Stomach (tissue), 4 donors: ENCODE results near the gene NF1.
"Not testable (repeated sequence)": the region's sequence is repeated elsewhere in the genome, so short reads cannot be mapped to it uniquely, and the experiment has no call there.

Experiments used
- CTCF ChIP-seq, 7 experiments: fragments of 450-650 bp in 4 of 7; fragments of 200-600 bp in 3 of 7; sonication (generic) in 3 of 7; IDR thresholded peaks; one replicate each; pipeline ENCODE4 v1.5.1; 2016 to 2019; ENCODE audit warnings: antibody characterized with exemption in 7 of 7, control low read depth in 2 of 7, mild to moderate bottlenecking in 1 of 7
- POLR2A ChIP-seq, 4 donors: fragments of 450-650 bp; IDR thresholded peaks; one replicate each; pipeline ENCODE4 v1.6.1; 2016; ENCODE audit warnings: antibody characterized with exemption in 4 of 4, control low read depth in 2 of 4, mild to moderate bottlenecking in 1 of 4, moderate library complexity in 1 of 4
- POLR2AphosphoS5 ChIP-seq, 3 donors: sonication (generic); formaldehyde crosslinking; IDR thresholded peaks; one replicate each; pipeline ENCODE4 v1.6.1; 2016; ENCODE audit warnings: antibody characterized with exemption in 3 of 3

GRCh38 chr17:31345191-31345747 is 250.5 kb downstream of the NF1 start:
- not testable (repeated sequence) for TF ChIP-seq POLR2AphosphoS5, CTCF, POLR2A (IDR thresholded peaks at IDR 0.05)
